ENCODE data around the gene CPT1B. TPM values are rescaled to one million over a fixed set of nuclear protein-coding genes. Genes with fewer than 3 reads are reported as not detected.

Gene CPT1B
- total RNA-seq, 1 donor from 2014 or later, result 370 TPM

DNA sequence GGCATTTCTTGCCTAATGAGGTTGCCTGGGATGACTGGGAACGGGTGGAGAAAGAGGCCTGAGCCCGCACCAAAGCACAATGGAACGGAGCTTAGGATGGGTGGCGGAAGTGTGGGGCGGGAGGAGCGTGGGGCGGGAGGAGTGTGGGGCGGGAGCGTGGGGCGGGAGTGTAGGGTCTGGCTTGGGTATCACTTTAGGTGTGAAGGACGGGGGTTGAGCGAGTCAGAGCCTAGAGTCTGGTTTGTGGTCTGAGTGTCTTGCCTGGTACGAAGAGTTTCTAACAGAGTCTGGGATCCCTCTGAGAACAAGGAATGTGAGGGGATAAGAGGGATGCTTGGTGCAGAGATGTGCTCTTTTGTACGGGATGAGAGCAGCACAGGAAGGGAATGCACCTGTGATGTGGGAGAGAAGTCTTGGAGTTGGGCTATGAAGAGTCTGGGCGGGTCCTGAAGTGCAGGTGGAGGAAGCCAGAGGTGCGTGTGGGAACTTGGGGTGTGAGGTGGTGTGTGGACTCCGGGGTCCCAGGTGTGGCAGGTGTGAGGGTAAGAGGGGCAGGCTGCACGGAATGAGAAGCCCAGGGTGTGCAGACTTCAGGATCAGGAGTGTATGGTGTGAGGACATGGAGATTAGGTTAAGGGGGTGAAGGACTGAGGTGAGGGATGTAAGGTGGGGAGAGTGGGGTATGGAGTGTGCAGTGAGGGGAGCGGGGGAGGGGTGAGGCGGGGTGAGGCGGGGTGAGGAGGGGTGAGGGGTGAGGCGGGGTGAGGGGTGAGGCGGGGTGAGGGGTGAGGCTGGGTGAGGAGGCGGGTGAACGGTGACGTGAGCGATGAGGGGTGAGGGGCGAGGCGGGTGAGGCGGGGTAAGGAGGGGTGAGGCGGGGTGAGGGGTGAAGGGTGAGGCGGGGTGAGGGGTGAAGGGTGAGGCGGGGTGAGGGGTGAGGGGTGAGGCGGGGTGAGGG is 16.5 kb downstream of the CPT1B start:
- no peak for DNase-seq (ENCODE audit: missing footprints)
- ATAC-seq, result no peak
- intact Hi-C loops (cut with DNase I), result no loop called here

DNA sequence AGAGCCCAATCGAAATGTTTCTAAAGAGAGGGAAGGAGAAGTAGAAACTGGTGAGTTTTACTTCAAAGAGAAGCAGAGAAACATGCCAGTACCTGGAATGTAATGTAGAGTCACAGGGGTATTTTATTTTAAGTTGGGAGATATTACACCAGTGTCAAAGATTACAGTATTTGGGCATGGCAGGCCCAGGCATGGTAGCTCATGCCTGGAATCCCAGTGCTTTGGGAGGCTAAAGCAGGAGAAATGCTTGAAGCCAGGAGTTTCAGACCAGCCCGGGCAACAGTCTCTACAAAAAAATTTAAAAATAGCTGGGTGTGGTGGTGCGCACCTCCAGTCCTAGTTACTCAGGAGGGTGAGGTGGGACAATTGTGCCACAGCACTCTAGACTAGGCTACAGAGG is 18.2 kb downstream of the CPT1B start:
- no peak for ATAC-seq
- intact Hi-C loops (cut with DNase I), result no loop called here
- DNase-seq (ENCODE audit: missing footprints), result no peak

GRCh38 chr22:50556703-50557102 is 21.5 kb downstream of the CPT1B start:
- DNase-seq (ENCODE audit: missing footprints) (no peak), ATAC-seq (no peak)
- intact Hi-C loops (cut with DNase I), result no loop called here

GRCh38 chr22:50553310-50553709 is 24.9 kb downstream of the CPT1B start:
- intact Hi-C loops (cut with DNase I), result no loop called here
- no peak for DNase-seq (ENCODE audit: missing footprints)
- ATAC-seq, result no peak

DNA sequence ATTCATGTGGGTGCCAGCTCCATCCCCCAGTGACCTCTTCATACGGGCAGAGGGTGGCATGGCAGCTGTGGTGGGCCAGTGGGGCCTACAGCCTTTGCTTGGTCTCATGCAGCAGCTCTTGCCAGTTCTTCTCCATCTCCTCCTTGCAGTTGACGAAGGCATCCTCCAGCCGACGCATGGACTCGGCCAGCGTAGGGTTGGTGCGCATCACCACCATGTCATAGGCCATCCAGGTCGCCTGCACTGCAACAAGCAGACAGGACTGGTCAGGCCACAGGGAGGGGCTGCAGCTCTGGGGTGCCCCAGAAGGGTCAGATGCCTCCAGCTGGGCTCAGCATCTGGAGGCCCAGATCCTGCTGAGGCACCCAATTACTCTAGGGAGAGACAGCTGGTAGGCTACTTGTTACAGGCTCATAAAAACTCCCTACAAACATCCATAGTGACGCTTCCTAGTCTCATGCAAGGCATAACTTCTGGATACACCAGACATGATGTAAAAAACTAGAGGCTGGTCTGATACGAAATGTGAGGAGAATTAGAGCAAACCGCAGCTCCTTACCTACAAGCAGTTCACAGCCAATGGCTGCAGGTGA is 27.0 kb downstream of the CPT1B start:
- intact Hi-C loops (cut with DNase I), result no loop called here
- DNase-seq (ENCODE audit: missing footprints), result no peak
- ATAC-seq, result no peak

DNA sequence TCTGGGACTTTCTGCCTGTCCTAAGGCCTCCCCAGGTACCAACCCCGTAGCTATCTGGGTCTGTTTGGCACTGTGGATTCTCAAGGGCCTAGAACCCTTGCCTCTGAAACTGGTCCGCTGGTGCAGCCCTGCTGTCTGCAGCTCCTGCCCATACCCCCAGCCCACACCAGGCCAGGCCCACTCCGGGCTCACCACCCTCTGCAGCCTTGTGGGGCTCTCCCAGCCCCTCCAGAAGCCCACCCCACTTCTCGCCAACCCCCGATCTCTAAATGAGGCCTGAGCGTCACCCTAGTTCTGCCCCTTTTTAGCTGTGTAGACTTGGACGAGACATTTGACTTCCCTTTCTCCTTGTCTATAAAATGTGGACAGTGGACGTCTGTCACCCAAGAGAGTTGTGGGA is 27.8 kb downstream of the CPT1B start:
- ATAC-seq (no peak), DNase-seq (ENCODE audit: missing footprints) (no peak)
- intact Hi-C loops (cut with DNase I), result no loop called here

- DNase-seq (ENCODE audit: missing footprints) (no peak), ATAC-seq (no peak)
- intact Hi-C loops (cut with DNase I), result loop anchor here (5.0 kb wide), 1 partner anchor 63 kb away; no protein-coding TSS in a partner anchor
These were observed 29.1 kb downstream of the CPT1B start for GRCh38 chr22:50548921-50549790.

- intact Hi-C loops (cut with DNase I), result loop anchor here (5.0 kb wide), 1 partner anchor 64 kb away; no protein-coding TSS in a partner anchor
- ATAC-seq (no peak), DNase-seq (ENCODE audit: missing footprints) (no peak)
These were observed 29.9 kb downstream of the CPT1B start for GRCh38 chr22:50548040-50548920.

GRCh38 chr22:50547263-50547985 is 30.8 kb downstream of the CPT1B start:
- ATAC-seq, result no peak
- no peak for DNase-seq (ENCODE audit: missing footprints)
- intact Hi-C loops (cut with DNase I), result loop anchor here (5.0 kb wide), 1 partner anchor 65 kb away; no protein-coding TSS in a partner anchor

DNA sequence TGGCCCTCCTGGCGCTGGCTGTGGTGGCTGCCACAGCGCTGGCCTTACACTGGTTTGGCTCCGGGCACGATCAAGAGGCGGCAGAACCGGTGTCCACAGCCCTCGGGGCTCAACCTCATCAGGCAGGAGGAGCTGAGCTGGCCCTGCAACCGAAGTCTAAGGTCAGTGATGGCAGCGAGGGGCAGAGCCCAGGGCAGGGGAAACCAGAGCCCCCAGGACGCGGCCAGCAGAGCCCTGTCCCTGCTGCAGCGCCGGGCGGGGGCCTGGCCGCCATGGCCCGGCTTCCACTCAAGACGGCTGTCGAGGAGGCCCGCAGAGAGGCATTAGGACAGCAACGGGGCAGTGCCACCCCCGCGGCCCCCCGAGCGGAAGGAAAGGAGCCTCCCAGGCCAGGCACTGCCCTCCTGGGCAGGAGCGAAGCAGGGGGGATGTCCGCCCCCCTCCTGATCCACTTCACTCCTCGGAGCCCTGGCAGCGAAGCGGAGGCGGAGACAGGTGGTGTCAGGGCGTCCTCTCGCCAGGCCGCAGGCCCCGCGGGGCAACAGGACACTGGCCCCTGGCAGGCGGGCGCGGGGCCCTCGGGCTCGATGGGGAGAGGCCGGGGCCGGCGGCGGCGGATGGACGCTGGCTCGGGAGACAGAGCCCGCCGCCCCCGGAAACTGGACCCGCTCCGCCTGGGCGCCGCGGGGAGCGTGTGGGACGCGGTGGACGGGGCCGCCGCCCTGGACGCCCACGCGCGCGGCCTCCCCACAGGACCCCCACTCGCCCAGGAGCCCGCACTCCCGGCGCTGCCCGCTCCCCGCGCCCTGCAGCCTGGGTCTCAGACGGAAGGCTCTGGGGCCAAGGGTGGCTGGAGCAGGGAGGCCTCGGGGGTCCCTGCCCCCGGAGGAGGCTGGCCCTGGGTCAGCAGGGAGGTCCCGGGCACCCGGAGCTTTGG is 31.6 kb downstream of the CPT1B start:
- no peak for DNase-seq (ENCODE audit: missing footprints)
- intact Hi-C loops (cut with DNase I), result loop anchor here (5.0 kb wide), 1 partner anchor 66 kb away; no protein-coding TSS in a partner anchor
- no peak for ATAC-seq

GRCh38 chr22:50545522-50546325 is 32.5 kb downstream of the CPT1B start, which contains the start of gene KLHDC7B:
Gene KLHDC7B (plus strand): TSS chr22:50545899. CDS start chr22:50546244, 345 bp downstream.
- intact Hi-C loops (cut with DNase I), result loop anchor here (5.0 kb wide), 1 partner anchor 67 kb away; no protein-coding TSS in a partner anchor
- ATAC-seq (no peak), DNase-seq (ENCODE audit: missing footprints) (no peak)

DNA sequence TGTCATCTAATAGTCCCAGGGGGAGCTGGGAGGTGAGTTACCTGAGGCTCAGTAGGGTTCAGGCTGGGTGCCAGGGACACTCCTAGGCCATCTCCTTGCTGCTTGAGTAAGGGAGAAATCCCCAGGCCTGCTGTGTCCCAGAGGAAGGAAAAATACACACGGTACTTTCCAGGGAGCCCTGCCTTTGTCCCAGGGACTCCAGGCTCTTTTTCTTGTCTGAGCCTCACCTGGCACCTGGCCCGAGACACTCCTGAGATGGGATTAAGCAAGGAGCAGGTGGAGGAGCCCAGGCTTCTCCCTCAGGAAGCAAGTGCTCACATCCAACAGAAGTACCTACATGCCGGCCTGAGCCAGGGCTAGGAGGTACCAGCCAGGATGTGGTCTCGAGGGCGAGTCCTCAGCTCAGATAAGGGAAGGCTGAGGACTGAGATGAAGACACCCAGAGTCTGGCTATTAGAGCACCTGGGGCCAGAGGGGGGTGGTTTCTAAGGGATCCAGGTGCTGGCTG is 33.4 kb downstream of the CPT1B start:
- no peak for DNase-seq (ENCODE audit: missing footprints)
- intact Hi-C loops (cut with DNase I), result loop anchor here (5.0 kb wide), 2 partner anchors 68 to 78 kb away; no protein-coding TSS in a partner anchor
- no peak for ATAC-seq

GRCh38 chr22:50544078-50544745 is 34.0 kb downstream of the CPT1B start:
- intact Hi-C loops (cut with DNase I), result loop anchor here (5.0 kb wide), 1 partner anchor 78 kb away; no protein-coding TSS in a partner anchor
- ATAC-seq, result peak; percentile 66
- peak; percentile 91 for DNase-seq (ENCODE audit: missing footprints)

GRCh38 chr22:50542416-50542927 is 35.8 kb downstream of the CPT1B start:
- intact Hi-C loops (cut with DNase I), result loop anchor here (5.0 kb wide), 1 partner anchor 80 kb away; no protein-coding TSS in a partner anchor
- ATAC-seq, result no peak
- DNase-seq (ENCODE audit: missing footprints), result peak; percentile 74
